IMR-90 (cell line): ENCODE data around the gene ASB4. TPM values are rescaled to one million over a fixed set of nuclear protein-coding genes. Genes with fewer than 3 reads are reported as not detected.

ENCODE experiments used
- ATAC-seq: fragments of 200-7000 bp; cut with Tn5 transposase; 2 replicates; pipeline ENCODE4 v1.9.1; 2020; ENCODE audit warnings: low read depth, mild to moderate bottlenecking, moderate library complexity
- BruUV-seq: library from RNA; stranded (reverse); fragments of 400-500 nt; replicated peaks from 2 replicates; lab custom pipeline; 2021; lab: Mats Ljungman, UMichigan
- CTCF ChIA-PET: fragments of 300-600 bp; formaldehyde crosslinking; extraction: SDS; loops from one replicate; lab custom pipeline; 2021; ENCODE audit warnings: antibody characterized with exemption; lab: Yijun Ruan, JAX
- POLR2A ChIA-PET: fragments of 300-600 bp; sonication (Branson Sonifier 250); formaldehyde crosslinking; loops from one replicate; lab custom pipeline; 2022; ENCODE audit warnings: antibody characterized with exemption; ENCODE audit not compliant: unreplicated experiment; lab: Charles Lee
- DNase-seq: peaks from one replicate; pipeline ENCODE4 v3.0.0; 2013
- H2AFZ ChIP-seq: replicated peaks from 2 replicates; pipeline ENCODE3; 2013; ENCODE audit warnings: low read length, mild to moderate bottlenecking; ENCODE audit not compliant: poor library complexity
- H2AK5ac ChIP-seq: 2 replicates; pipeline ENCODE4 v1.6.1; 2013; ENCODE audit warnings: low read depth, low read length, inconsistent platforms
- H2AK9ac ChIP-seq: replicated peaks from 2 replicates; pipeline ENCODE3; 2013; ENCODE audit warnings: mild to moderate bottlenecking, low read depth, low read length, moderate library complexity; ENCODE audit not compliant: poor library complexity
- H2BK120ac ChIP-seq: 2 replicates; pipeline ENCODE4 v1.6.1; 2013; ENCODE audit warnings: low read depth, low read length, inconsistent platforms
- H2BK15ac ChIP-seq: 3 replicates; pipeline ENCODE4 v1.6.1; 2013; ENCODE audit warnings: low read depth, low read length, inconsistent platforms
- H2BK20ac ChIP-seq: 2 replicates; pipeline ENCODE4 v1.6.1; 2013; ENCODE audit warnings: low read depth, mild to moderate bottlenecking, inconsistent platforms, low read length, moderate library complexity
- H2BK5ac ChIP-seq: 2 replicates; pipeline ENCODE4 v1.6.1; 2013; ENCODE audit warnings: mild to moderate bottlenecking, low read depth, low read length, inconsistent platforms; ENCODE audit not compliant: poor library complexity, severe bottlenecking
- H3K14ac ChIP-seq: replicated peaks from 2 replicates; pipeline ENCODE4 v1.6.1; 2013; ENCODE audit warnings: low read depth, low read length, inconsistent platforms
- H3K18ac ChIP-seq: 2 replicates; pipeline ENCODE4 v1.6.1; 2013; ENCODE audit warnings: low read depth, low read length, control low read depth
- H3K23ac ChIP-seq: 2 replicates; pipeline ENCODE4 v1.6.1; 2013; ENCODE audit warnings: low read depth, low read length, inconsistent platforms
- H3K27ac ChIP-seq: 2 replicates; pipeline ENCODE4 v1.5.1; 2013; ENCODE audit warnings: mild to moderate bottlenecking, control low read depth, low read length; ENCODE audit not compliant: insufficient read depth
- H3K27me3 ChIP-seq: 2 replicates; pipeline ENCODE4 v1.6.1; 2013; ENCODE audit warnings: low read length; ENCODE audit not compliant: control insufficient read depth, insufficient read depth
- H3K36me3 ChIP-seq: 2 replicates; pipeline ENCODE4 v1.6.1; 2013; ENCODE audit warnings: low read length, mixed read lengths; ENCODE audit not compliant: control insufficient read depth, insufficient read depth
- H3K4ac ChIP-seq: 2 replicates; pipeline ENCODE4 v1.6.1; 2013; ENCODE audit warnings: low read depth, low read length, inconsistent platforms
- H3K4me1 ChIP-seq: 2 replicates; pipeline ENCODE4 v1.6.1; 2013; ENCODE audit warnings: low read length, mixed read lengths; ENCODE audit not compliant: control insufficient read depth, insufficient read depth
- H3K4me2 ChIP-seq: 2 replicates; pipeline ENCODE4 v1.6.1; 2013; ENCODE audit warnings: low read depth, mild to moderate bottlenecking, control low read depth, low read length, moderate library complexity
- H3K4me3 ChIP-seq: 2 replicates; pipeline ENCODE4 v1.5.1; 2013; ENCODE audit warnings: low read depth, mild to moderate bottlenecking, control low read depth, low read length, moderate library complexity; ENCODE audit not compliant: insufficient read depth
- H3K56ac ChIP-seq: 2 replicates; pipeline ENCODE4 v1.6.1; 2013; ENCODE audit warnings: low read length, inconsistent platforms; ENCODE audit not compliant: insufficient read depth; ENCODE audit errors: extremely low read depth
- H3K79me1 ChIP-seq, 2 experiments: 2 replicates each; pipeline ENCODE4 v1.6.1; 2013; ENCODE audit warnings: low read length in 2 of 2, inconsistent platforms in 1 of 2, low read depth in 1 of 2
- H3K9ac ChIP-seq: 2 replicates; pipeline ENCODE4 v1.6.1; 2013; ENCODE audit warnings: low read depth, low read length, control low read depth
- H3K9me1 ChIP-seq: 2 replicates; pipeline ENCODE4 v1.6.1; 2013; ENCODE audit warnings: low read length, inconsistent platforms; ENCODE audit not compliant: insufficient read depth
- H3K9me3 ChIP-seq: 2 replicates; pipeline ENCODE4 v1.6.1; 2013; ENCODE audit warnings: low read length; ENCODE audit not compliant: control insufficient read depth, insufficient read depth
- H4K20me1 ChIP-seq: 2 replicates; pipeline ENCODE4 v1.6.1; 2013; ENCODE audit warnings: low read length, inconsistent platforms; ENCODE audit not compliant: insufficient read depth
- H4K5ac ChIP-seq: 2 replicates; pipeline ENCODE4 v1.6.1; 2013; ENCODE audit warnings: mild to moderate bottlenecking, low read depth, low read length, control low read depth
- H4K8ac ChIP-seq, 2 experiments: 2 replicates each; pipeline ENCODE4 v1.6.1; 2013; ENCODE audit warnings: low read depth in 2 of 2, low read length in 2 of 2, control low read depth in 1 of 2, inconsistent platforms in 1 of 2
- H4K91ac ChIP-seq: 2 replicates; pipeline ENCODE4 v1.6.1; 2013; ENCODE audit warnings: low read depth, low read length, inconsistent platforms; ENCODE audit not compliant: insufficient read depth
- CEBPB ChIP-seq: IDR thresholded peaks from 2 replicates; pipeline ENCODE4 v1.6.1; 2012; ENCODE audit warnings: low read depth, low read length, improper control_type of control experiment
- CTCF ChIP-seq: conservative IDR thresholded peaks from 2 replicates; pipeline ENCODE4 v1.5.1; 2012; ENCODE audit warnings: mild to moderate bottlenecking, low read depth, low read length, improper control_type of control experiment
- ELK1 ChIP-seq: fragments of 150-350 bp; IDR thresholded peaks from 2 replicates; pipeline ENCODE4 v1.6.1; 2016; ENCODE audit warnings: low read depth, mild to moderate bottlenecking, low read length, moderate library complexity, borderline replicate concordance
- FOS ChIP-seq: fragments of 150-350 bp; IDR thresholded peaks from 2 replicates; pipeline ENCODE4 v1.6.1; 2016; ENCODE audit warnings: low read depth, low read length
- MAZ ChIP-seq: IDR thresholded peaks from 2 replicates; pipeline ENCODE4 v1.6.1; 2012; ENCODE audit warnings: low read depth, mild to moderate bottlenecking, low read length, improper control_type of control experiment, moderate library complexity, borderline replicate concordance
- MXI1 ChIP-seq: IDR thresholded peaks from 2 replicates; pipeline ENCODE4 v1.6.1; 2012; ENCODE audit warnings: low read depth, mild to moderate bottlenecking, low read length, moderate library complexity, borderline replicate concordance
- NFE2L2 ChIP-seq: fragments of 150-350 bp; IDR thresholded peaks from 2 replicates; pipeline ENCODE4 v1.6.1; 2016; ENCODE audit warnings: low read depth, mild to moderate bottlenecking, low read length
- POLR2A ChIP-seq: IDR thresholded peaks from 2 replicates; pipeline ENCODE4 v1.6.1; 2012; ENCODE audit warnings: mild to moderate bottlenecking, low read depth, low read length
- RCOR1 ChIP-seq: IDR thresholded peaks from 2 replicates; pipeline ENCODE4 v1.6.1; 2012; ENCODE audit warnings: mild to moderate bottlenecking, low read length, improper control_type of control experiment; ENCODE audit not compliant: insufficient replicate concordance
- WGBS, 2 experiments: methylation state at CpG; one replicate each; pipeline versions ENCODE4 v1.1.5 to v1.1.7; 2013; ENCODE audit warnings: missing lambda C conversion rate in 2 of 2; ENCODE audit not compliant: insufficient read length in 1 of 2; ENCODE audit errors: extremely low coverage in 2 of 2; 5-methylcytosine and 5-hydroxymethylcytosine counted together
- dilution Hi-C: fragments of 300-500 bp; cut with HindIII; formaldehyde crosslinking; loops from one replicate; pipeline ENCODE4 v1.14.3; 2018; ENCODE audit warnings: low sequenced_read_pairs; ENCODE audit not compliant: unreplicated experiment
- in situ Hi-C: fragments of 300-500 bp; cut with MboI; formaldehyde crosslinking; loops from 3 replicates; pipeline ENCODE4 v1.14.3; 2019; ENCODE audit warnings: low sequenced_read_pairs, inconsistent platforms, mixed read lengths
- intact Hi-C: fragments of 100-400 bp; cut with micrococcal nuclease; formaldehyde crosslinking; loops from 2 replicates; pipeline ENCODE4 v1.10.0; 2022
- polyA plus RNA-seq, 3 experiments: library from polyadenylated mRNA; depleted of rRNA; stranded (reverse); fragments of >200 nt; gene quantifications; 2 replicates each; pipeline ENCODE4 v1.2.3, GENCODE V29; 2012; ENCODE audit warnings: low replicate concordance in 1 of 3
- total RNA-seq: library from RNA; depleted of rRNA; stranded (reverse); fragments of >200 nt; gene quantifications from 2 replicates; pipeline ENCODE4 v1.2.3, GENCODE V29; 2012

The ASB4 gene
- total and polyA plus RNA-seq, 2 of the 4 experiments (the other 2 are of a cell fraction): not detected

DNA sequence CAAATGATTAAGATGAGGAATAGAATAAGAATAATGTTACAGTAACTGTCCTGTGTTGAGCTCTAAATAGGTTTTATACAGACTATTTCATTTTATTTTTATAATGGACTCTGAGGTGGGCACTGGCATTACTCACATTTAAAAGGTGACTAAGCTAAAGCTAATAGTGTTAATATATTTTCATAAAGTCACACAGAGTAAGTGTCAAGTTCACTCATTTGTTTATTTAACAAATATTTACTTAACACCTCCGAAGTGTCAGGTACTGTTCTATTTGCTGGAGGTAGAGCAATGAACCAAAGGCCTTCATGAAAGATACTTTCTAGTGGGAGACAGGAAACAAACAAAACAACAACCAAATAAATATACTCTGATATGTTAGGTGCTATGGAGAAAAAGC is 44.0 kb downstream of the ASB4 start:
- H4K5ac ChIP-seq: no peak overlapping the region
- no peaks in the 10 kb centered on the region for H3K79me1 ChIP-seq
- H4K8ac ChIP-seq: no peak overlapping the region
- WGBS, 2 experiments: no CpG with 5 or more reads among the region's 1 CpG
- DNase-seq: no peak
- no peak overlapping the region for H3K27ac ChIP-seq
- no peak overlapping the region for H2AK5ac ChIP-seq
- CTCF ChIA-PET: interaction anchor here (0.7 to 5.3 kb wide), 3 partner anchors 15 to 159 kb away, joined by 6 to 80 read pairs (median 7); no protein-coding TSS in a partner anchor
- no peak for ATAC-seq
- no peak overlapping the region for H4K91ac ChIP-seq
- H3K36me3 ChIP-seq: no peaks in the 10 kb centered on the region
- H3K18ac ChIP-seq: no peak overlapping the region
- H3K27me3 ChIP-seq: peaks cover 11% of the 10 kb centered on the region
- TF ChIP-seq MAZ (no peak), FOS (no peak), MXI1 (no peak), CTCF (no peak), ELK1 (no peak), CEBPB (no peak), POLR2A (no peak), NFE2L2 (no peak), RCOR1 (no peak)
- H3K4me1 ChIP-seq: no peaks in the 10 kb centered on the region
- no peak overlapping the region for H2BK20ac ChIP-seq
- dilution Hi-C loops (no loop called here), in situ Hi-C loops (no loop called here), intact Hi-C loops (loop anchor here (5.0 kb wide), 1 partner anchor 343 kb away; no protein-coding TSS in a partner anchor)
- no peak overlapping the region for H2AFZ ChIP-seq
- H3K9me3 ChIP-seq: no peaks in the 10 kb centered on the region
- H3K56ac ChIP-seq: no peak overlapping the region
- no peak overlapping the region for H2AK9ac ChIP-seq
- H2BK15ac ChIP-seq: no peak overlapping the region
- no peak overlapping the region for H3K9ac ChIP-seq
- no peaks in the 10 kb centered on the region for H3K9me1 ChIP-seq
- no TSS peak for BruUV-seq
- H4K20me1 ChIP-seq: no peaks in the 10 kb centered on the region
- H2BK120ac ChIP-seq: no peak overlapping the region
- H3K4me2 ChIP-seq: no peak overlapping the region
- H3K14ac ChIP-seq: no peak overlapping the region
- POLR2A ChIA-PET: no interaction called here
- H3K23ac ChIP-seq: no peak overlapping the region
- H2BK5ac ChIP-seq: no peak overlapping the region
- no peak overlapping the region for H3K4ac ChIP-seq
- no peak overlapping the region for H3K4me3 ChIP-seq
